ENCODE data around the gene CIPC. TPM values are rescaled to one million over a fixed set of nuclear protein-coding genes. Genes with fewer than 3 reads are reported as not detected.

Gene CIPC
- total and polyA plus RNA-seq, 9 of the 15 experiments (the other 6 are each of a cell fraction or from before 2014, with no cell fraction given): 5.0 to 16.9 (median 10.7) TPM

DNA sequence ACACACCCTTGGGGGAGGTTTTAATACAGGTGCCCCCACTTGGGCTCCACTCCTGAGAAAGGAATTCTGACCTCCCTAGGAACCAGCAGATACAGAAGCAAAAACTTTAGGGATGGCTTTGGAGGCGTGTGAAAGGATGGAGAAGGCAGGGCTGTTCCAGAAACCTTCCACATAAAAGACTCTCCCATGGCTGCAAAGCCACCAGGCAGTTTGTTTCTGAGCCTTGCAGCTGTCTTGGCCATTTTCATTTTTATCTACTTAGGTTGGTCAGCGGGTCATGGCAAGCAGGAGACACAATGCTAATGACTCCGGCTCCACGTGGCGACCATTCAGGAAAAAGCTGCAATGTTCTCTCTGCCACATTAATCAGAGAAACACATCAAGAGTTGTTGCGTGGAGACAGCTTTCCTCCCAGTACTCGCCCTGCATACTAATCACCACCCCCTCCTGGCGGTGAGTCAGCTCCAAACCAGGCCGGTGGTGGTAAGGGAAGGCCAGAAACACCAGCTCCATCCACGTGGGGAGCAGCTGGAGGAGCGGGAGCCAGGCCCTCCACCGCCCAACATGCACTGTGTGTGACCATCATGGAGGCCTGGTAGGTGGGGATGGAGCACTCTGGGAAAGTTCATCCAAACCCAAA, 38.7 kb upstream of the CIPC start:
- intact Hi-C loops (cut with micrococcal nuclease) (loop anchor here (5.0 kb wide), 1 partner anchor 37 kb away; no protein-coding TSS in a partner anchor), in situ Hi-C loops (cut with MboI) (loop anchor here (5.0 to 25.0 kb wide), 2 partner anchors 147 to 347 kb away; no protein-coding TSS in a partner anchor)
- H3K27me3 ChIP-seq (ENCODE audit: control insufficient read depth in 2 of 2, insufficient read depth in 2 of 2, low read length in 2 of 2): peaks cover 0 to under 1% of the 10 kb centered on the region in 2 experiments; a peak in 1 of 5 replicates
- ATAC-seq (peak; percentile 99), DNase-seq (ENCODE audit: extremely low read depth in 1 of 4, low spot score in 3 of 4) (peak; percentile 75 to 80 (median 77)), FAIRE-seq (peak; percentile 88)
- no peaks in the 10 kb centered on the region for H3K36me3 ChIP-seq (ENCODE audit: control insufficient read depth, insufficient read depth, low read length)
- CTCF ChIA-PET (ENCODE audit: low intra/inter-chr PET ratio): interaction anchor here (2.4 kb wide), 1 partner anchor 146 kb away, joined by 17 read pairs; no protein-coding TSS in a partner anchor
- no peak overlapping the region for H3K9ac ChIP-seq (ENCODE audit: insufficient read depth in 1 of 2, low read depth in 2 of 2, low read length in 2 of 2)
- no peaks in the 10 kb centered on the region for H3K9me1 ChIP-seq (ENCODE audit: control insufficient read depth, insufficient read depth, low read length)
- no peaks in the 10 kb centered on the region for H3K9me3 ChIP-seq (replicated peaks; ENCODE audit: control insufficient read depth, insufficient read depth, low read depth, low read length)
- H3K4me1 ChIP-seq (replicated peaks in 1 of 2; ENCODE audit: control insufficient read depth in 2 of 2, insufficient read depth in 2 of 2, low read length in 2 of 2): peaks cover 6 to 7% of the 10 kb centered on the region in 2 experiments; a peak in 3 of 5 replicates
- no peak overlapping the region for H3K27ac ChIP-seq (ENCODE audit: extremely low read depth, low read depth, low read length)
- H3K79me2 ChIP-seq (ENCODE audit: control insufficient read depth, insufficient read depth, low read length): no peaks in the 10 kb centered on the region
- no peak overlapping the region for H3K4me3 ChIP-seq
- 6% methylated on average over 12 of the region's 12 CpGs for WGBS (ENCODE audit: insufficient coverage, low coverage, missing lambda C conversion rate)
- peak overlapping the region; percentile 21; the same call in 1 of the 2 replicates for H3K4me2 ChIP-seq (ENCODE audit: insufficient read depth, low read length)
- H2AFZ ChIP-seq (ENCODE audit: low read depth, low read length): peak overlapping the region; percentile 86
- POLR2A ChIA-PET: interaction anchor here (0.8 to 1.2 kb wide), 3 partner anchors 32 to 183 kb away, joined by 3 to 4 read pairs (median 3); no protein-coding TSS in a partner anchor
- no peaks in the 10 kb centered on the region for H4K20me1 ChIP-seq (replicated peaks; ENCODE audit: control insufficient read depth, insufficient read depth, low read length)
- BruUV-seq (replicated peaks): no TSS peak
- TF ChIP-seq EWSR1 (IDR thresholded peaks at IDR 0.05; ENCODE audit: borderline replicate concordance, low read depth, partially characterized antibody) (no peak), ZNF511 (CRISPR knock-in tag; IDR thresholded peaks at IDR 0.05) (no peak), YBX1 (IDR thresholded peaks at IDR 0.05) (no peak), MEIS2 (IDR thresholded peaks at IDR 0.05; ENCODE audit: partially characterized antibody) (peak; percentile 61), PTBP1 (IDR thresholded peaks at IDR 0.05; ENCODE audit: low read depth, low read length) (no peak), ZNF583 (CRISPR knock-in tag; IDR thresholded peaks at IDR 0.05) (no peak), ZNF785 (CRISPR knock-in tag; IDR thresholded peaks at IDR 0.05) (no peak), MAX (CRISPR knock-in tag; IDR thresholded peaks at IDR 0.05) (peak; percentile 94), ATF7 (IDR thresholded peaks at IDR 0.05) (no peak), ARID1B (IDR thresholded peaks at IDR 0.05) (0 out of 2 replicates have a peak, but pooled peaks have one; percentile 10), GABPB1 (CRISPR knock-in tag; IDR thresholded peaks at IDR 0.05) (0 out of 2 replicates have a peak, but pooled peaks have one; percentile 14), SRSF9 (IDR thresholded peaks at IDR 0.05; ENCODE audit: borderline replicate concordance, low read depth, low read length) (no peak)
- TF ChIP-seq, protein P1, sequence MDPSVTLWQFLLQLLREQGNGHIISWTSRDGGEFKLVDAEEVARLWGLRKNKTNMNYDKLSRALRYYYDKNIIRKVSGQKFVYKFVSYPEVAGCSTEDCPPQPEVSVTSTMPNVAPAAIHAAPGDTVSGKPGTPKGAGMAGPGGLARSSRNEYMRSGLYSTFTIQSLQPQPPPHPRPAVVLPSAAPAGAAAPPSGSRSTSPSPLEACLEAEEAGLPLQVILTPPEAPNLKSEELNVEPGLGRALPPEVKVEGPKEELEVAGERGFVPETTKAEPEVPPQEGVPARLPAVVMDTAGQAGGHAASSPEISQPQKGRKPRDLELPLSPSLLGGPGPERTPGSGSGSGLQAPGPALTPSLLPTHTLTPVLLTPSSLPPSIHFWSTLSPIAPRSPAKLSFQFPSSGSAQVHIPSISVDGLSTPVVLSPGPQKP (CRISPR knock-in tag; IDR thresholded peaks at IDR 0.05): no peak
- TF ChIP-seq, protein P2, sequence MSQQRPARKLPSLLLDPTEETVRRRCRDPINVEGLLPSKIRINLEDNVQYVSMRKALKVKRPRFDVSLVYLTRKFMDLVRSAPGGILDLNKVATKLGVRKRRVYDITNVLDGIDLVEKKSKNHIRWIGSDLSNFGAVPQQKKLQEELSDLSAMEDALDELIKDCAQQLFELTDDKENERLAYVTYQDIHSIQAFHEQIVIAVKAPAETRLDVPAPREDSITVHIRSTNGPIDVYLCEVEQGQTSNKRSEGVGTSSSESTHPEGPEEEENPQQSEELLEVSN (IDR thresholded peaks at IDR 0.05; ENCODE audit: borderline replicate concordance in 1 of 2, extremely low read depth in 1 of 2, insufficient read depth in 1 of 2, insufficient read length in 1 of 2, low read depth in 1 of 2, low read length in 1 of 2, poor library complexity in 1 of 2, severe bottlenecking in 1 of 2): peak; percentile 70 to 84
- TF ChIP-seq, protein P3, sequence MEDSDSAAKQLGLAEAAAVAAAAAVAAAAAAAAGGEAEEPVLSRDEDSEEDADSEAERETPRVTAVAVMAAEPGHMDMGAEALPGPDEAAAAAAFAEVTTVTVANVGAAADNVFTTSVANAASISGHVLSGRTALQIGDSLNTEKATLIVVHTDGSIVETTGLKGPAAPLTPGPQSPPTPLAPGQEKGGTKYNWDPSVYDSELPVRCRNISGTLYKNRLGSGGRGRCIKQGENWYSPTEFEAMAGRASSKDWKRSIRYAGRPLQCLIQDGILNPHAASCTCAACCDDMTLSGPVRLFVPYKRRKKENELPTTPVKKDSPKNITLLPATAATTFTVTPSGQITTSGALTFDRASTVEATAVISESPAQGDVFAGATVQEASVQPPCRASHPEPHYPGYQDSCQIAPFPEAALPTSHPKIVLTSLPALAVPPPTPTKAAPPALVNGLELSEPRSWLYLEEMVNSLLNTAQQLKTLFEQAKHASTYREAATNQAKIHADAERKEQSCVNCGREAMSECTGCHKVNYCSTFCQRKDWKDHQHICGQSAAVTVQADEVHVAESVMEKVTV (CRISPR knock-in tag; IDR thresholded peaks at IDR 0.05): peak; percentile 37; the same call in 1 of the 2 replicates
